ENCODE results near the gene CINP. TPM values are rescaled to one million over a fixed set of nuclear protein-coding genes. Genes with fewer than 3 reads are reported as not detected.

The CINP gene
- total RNA-seq, 1 experiment from 2014 or later, result 36.6 TPM

DNA sequence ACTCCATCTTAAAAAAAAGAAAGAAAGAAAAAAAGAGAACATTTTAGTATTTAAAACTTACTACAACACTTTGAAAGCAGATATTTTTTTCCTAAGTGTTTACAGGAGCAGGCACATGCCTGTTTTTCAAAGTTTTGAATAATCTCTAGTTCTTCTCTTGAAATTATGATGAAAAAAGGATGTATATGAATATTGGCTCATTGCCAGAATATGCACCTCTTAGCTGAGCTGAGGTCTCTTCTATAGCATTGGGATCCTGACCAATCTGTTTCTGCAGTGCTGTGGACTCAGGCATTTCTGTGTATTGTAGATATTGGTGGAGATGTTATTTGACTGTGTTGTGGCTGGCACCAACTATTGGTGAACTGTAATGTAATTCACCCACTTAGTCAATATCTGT lies 15.0 kb upstream of the CINP start:
- peaks cover 23% of the 10 kb centered on the region for H3K36me3 Mint-ChIP-seq (ENCODE audit: insufficient read depth, unreplicated experiment)
- H3K4me3 Mint-ChIP-seq (ENCODE audit: unreplicated experiment), result no peak overlapping the region
- H3K27me3 Mint-ChIP-seq (ENCODE audit: insufficient read depth, unreplicated experiment), result no peaks in the 10 kb centered on the region
- CTCF ChIA-PET, result no interaction called here
- TF ChIP-seq, protein P1, sequence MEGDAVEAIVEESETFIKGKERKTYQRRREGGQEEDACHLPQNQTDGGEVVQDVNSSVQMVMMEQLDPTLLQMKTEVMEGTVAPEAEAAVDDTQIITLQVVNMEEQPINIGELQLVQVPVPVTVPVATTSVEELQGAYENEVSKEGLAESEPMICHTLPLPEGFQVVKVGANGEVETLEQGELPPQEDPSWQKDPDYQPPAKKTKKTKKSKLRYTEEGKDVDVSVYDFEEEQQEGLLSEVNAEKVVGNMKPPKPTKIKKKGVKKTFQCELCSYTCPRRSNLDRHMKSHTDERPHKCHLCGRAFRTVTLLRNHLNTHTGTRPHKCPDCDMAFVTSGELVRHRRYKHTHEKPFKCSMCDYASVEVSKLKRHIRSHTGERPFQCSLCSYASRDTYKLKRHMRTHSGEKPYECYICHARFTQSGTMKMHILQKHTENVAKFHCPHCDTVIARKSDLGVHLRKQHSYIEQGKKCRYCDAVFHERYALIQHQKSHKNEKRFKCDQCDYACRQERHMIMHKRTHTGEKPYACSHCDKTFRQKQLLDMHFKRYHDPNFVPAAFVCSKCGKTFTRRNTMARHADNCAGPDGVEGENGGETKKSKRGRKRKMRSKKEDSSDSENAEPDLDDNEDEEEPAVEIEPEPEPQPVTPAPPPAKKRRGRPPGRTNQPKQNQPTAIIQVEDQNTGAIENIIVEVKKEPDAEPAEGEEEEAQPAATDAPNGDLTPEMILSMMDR (IDR thresholded peaks at IDR 0.05; ENCODE audit: unreplicated experiment), result no peak
- H3K4me1 Mint-ChIP-seq (ENCODE audit: insufficient read depth, unreplicated experiment), result no peaks in the 10 kb centered on the region
- no peaks in the 10 kb centered on the region for H3K9me3 Mint-ChIP-seq (ENCODE audit: unreplicated experiment)
- no peak overlapping the region for H3K27ac Mint-ChIP-seq (ENCODE audit: low read depth, unreplicated experiment)
- POLR2A ChIA-PET, result no interaction called here
- no peak for DNase-seq (ENCODE audit: unreplicated experiment)
- BruUV-seq (replicated peaks), result no TSS peak
- intact Hi-C loops (cut with micrococcal nuclease), result no loop called here

DNA sequence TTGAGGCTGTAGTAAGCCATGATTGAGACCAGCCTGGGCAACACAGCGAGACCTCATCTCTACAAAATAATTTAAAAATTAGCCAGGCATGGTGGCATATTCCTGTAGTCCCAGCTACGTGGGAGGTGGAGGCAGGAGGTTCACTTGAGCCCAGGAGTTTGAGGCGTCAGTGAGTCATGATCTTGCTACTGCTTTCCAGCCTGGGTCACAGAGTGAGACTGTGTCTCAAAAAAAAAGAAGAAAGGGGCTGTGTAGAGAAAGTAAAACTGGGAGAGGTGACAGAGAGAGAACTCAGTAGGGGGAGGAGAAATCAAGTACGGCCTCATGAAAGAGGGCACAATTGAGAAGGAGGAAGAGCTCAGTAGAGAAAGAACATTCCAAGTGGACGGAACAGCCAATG lies 12.4 kb upstream of the CINP start:
- Mint-ChIP-seq H3K9me3 (ENCODE audit: unreplicated experiment) (no peaks in the 10 kb centered on the region), H3K27me3 (ENCODE audit: insufficient read depth, unreplicated experiment) (no peaks in the 10 kb centered on the region), H3K4me1 (ENCODE audit: insufficient read depth, unreplicated experiment) (no peaks in the 10 kb centered on the region), H3K27ac (ENCODE audit: low read depth, unreplicated experiment) (no peak overlapping the region), H3K36me3 (ENCODE audit: insufficient read depth, unreplicated experiment) (peaks cover 35% of the 10 kb centered on the region), H3K4me3 (ENCODE audit: unreplicated experiment) (no peak overlapping the region)
- intact Hi-C loops (cut with micrococcal nuclease), result no loop called here
- TF ChIP-seq, protein P1 (IDR thresholded peaks at IDR 0.05; ENCODE audit: unreplicated experiment), result no peak
- no peak for DNase-seq (ENCODE audit: unreplicated experiment)
- BruUV-seq (replicated peaks), result no TSS peak
- CTCF ChIA-PET, result interaction anchor here (0.5 to 0.6 kb wide), 3 partner anchors 9 to 45 kb away, joined by 3 to 4 read pairs (median 3); no protein-coding TSS in a partner anchor
- POLR2A ChIA-PET, result interaction anchor here (1.0 to 1.4 kb wide), 3 partner anchors 8 to 55 kb away, joined by 3 to 5 read pairs (median 4); partner anchors contain the start of gene ZNF839

DNA sequence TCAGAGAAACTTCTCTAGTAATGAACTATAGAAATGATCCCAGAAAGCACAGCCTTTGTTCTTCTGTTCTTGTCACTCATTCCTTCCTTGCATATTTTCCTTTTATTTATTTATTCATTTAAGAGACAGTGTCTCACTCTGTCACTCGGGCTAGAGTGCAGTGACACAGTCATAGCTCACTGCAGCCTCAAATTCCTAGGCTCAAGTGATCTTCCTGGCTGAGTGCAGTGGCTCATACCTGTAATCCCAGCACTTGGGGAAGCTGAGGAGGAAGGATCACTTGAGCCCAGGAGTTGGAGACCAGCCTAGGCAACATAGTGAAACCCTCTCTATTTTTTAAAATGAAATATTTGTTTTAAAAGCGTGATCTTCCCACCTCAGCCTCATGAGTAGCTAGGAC lies 11.6 kb upstream of the CINP start:
- CTCF ChIA-PET, result no interaction called here
- BruUV-seq (replicated peaks), result no TSS peak
- POLR2A ChIA-PET, result interaction anchor here (1.0 kb wide), 1 partner anchor 54 kb away, joined by 5 read pairs; the partner anchor contains the start of gene ZNF839

DNA sequence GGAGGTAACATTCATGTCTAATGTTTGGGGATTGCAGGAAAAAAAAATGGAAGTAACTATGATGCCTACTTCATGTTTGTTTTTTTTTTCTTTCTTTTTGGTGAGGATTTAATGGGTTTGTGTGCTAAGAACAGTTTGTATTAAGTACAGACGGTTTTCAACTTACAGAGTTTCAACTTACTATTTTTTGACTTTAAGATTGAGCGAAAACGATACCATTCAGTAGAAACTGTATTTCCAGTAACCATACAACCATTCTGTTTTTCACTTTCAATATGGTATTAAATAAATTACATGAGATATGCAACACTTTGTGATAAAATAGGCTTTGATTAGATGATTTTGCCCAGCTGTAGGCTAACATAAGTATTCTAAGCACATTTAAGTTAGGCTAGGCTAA lies 10.4 kb upstream of the CINP start:
- POLR2A ChIA-PET, result no interaction called here
- CTCF ChIA-PET, result no interaction called here
- no peak for DNase-seq (ENCODE audit: unreplicated experiment)
- H3K36me3 Mint-ChIP-seq (ENCODE audit: insufficient read depth, unreplicated experiment), result peaks cover 27% of the 10 kb centered on the region
- no peaks in the 10 kb centered on the region for H3K27me3 Mint-ChIP-seq (ENCODE audit: insufficient read depth, unreplicated experiment)
- TF ChIP-seq, protein P1 (IDR thresholded peaks at IDR 0.05; ENCODE audit: unreplicated experiment), result no peak
- no peak overlapping the region for H3K27ac Mint-ChIP-seq (ENCODE audit: low read depth, unreplicated experiment)
- no peaks in the 10 kb centered on the region for H3K4me1 Mint-ChIP-seq (ENCODE audit: insufficient read depth, unreplicated experiment)
- no peaks in the 10 kb centered on the region for H3K9me3 Mint-ChIP-seq (ENCODE audit: unreplicated experiment)
- BruUV-seq (replicated peaks), result no TSS peak
- intact Hi-C loops (cut with micrococcal nuclease), result no loop called here
- no peak overlapping the region for H3K4me3 Mint-ChIP-seq (ENCODE audit: unreplicated experiment)

More for the DNA sequence above, 11.6 kb upstream of the CINP start:
- Mint-ChIP-seq H3K36me3 (ENCODE audit: insufficient read depth, unreplicated experiment) (peaks cover 35% of the 10 kb centered on the region), H3K27ac (ENCODE audit: low read depth, unreplicated experiment) (no peak overlapping the region), H3K4me3 (ENCODE audit: unreplicated experiment) (no peak overlapping the region), H3K4me1 (ENCODE audit: insufficient read depth, unreplicated experiment) (no peaks in the 10 kb centered on the region), H3K9me3 (ENCODE audit: unreplicated experiment) (no peaks in the 10 kb centered on the region), H3K27me3 (ENCODE audit: insufficient read depth, unreplicated experiment) (no peaks in the 10 kb centered on the region)
- TF ChIP-seq, protein P1 (IDR thresholded peaks at IDR 0.05; ENCODE audit: unreplicated experiment), result no peak
- intact Hi-C loops (cut with micrococcal nuclease), result no loop called here
- no peak for DNase-seq (ENCODE audit: unreplicated experiment)
